ENCODE results near the gene APOA4.

APOA4 gene

DNA sequence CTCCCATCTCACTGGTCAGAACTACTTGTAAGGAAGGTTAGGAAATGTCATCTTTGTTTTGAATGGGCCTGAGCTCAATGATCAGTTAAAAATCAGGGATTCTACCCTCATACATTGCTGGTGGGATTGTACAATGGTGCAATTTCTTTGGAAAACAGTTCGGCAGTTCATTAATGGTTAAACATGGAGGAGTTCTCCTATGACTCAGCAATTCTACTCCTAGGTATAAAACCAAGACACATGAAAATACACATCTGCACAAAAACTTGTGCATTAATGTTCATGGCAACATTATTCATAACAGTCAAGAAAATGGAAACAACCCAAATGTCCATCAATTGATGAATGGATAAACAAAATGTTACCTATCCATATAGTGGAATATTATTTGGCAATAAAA lies 26.6 kb downstream of the APOA4 start:
- no peak for DNase-seq

DNA sequence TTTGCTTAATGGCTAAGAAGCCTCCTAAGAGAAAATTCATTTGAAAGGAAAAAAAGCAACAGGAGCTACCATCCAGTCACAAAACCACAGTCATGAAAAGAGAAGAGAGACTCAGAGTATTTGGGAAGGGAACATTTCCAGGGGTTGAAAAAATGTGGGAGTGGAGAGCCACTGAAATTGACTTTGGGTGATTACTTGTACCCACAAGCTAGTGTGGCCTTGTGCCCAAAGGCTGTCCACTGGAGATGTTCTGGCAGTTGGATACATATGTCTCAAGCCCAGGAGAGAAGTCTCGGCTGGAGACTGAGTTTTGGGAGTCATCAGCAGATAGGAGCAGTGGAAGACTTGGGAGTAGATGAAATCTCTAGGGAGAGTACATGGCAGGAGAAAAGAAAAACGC lies 28.3 kb downstream of the APOA4 start:
- DNase-seq, result no peak

DNA sequence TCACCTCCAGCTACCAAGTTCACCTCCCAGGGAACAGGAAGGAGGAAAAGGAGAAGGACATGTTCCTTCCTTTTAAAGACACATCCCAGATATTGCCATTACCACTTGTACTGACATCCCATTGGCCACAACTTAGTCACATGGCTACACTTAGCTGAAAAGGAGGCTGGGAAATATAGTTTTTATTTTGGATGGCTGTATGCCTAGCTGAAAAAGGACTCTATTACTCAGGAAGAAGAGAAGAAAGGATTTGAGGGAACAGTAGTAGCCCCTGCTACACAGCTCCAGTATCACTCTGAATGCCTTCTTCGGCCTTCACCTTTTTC lies 29.4 kb downstream of the APOA4 start:
- DNase-seq, result no peak

DNA sequence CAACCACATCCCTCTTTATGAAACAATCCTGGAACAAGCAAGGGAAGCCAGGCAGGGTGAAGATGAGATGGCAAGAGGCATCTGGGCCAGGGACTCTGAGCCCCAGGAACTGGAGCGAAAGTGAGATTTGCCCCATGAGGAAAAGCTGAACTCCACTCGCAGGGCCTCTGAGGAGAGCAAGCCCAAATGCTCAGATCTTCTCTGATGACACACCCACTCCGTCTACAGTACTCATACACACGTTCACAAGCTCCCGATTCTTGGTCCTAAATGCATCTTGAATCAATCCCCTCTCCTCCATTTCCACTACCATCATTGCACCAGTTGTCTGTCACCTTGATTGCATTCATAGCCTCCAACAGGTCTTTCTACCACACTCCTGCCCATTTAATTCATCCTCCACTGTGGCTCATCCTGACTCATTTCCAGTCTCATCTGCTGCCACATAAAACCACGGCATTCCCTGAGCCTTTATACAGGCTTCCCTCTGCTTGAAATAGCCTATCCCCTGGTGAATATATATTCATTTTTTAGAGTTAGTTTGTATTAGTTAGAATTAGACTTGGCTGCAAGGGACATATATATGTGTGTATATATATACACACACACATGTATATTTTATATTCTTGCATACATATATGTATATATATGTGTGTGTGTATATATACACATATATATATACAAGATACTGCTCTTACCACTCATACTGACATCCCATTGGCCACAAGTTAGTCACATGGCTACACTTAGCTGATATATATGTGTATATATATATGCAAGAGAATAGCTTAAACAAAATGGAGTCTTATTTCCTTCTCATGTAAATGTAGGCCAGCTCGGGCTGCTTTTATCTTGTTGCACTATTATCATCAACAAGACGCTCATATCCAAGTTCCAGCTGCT lies 30.0 kb downstream of the APOA4 start:
- no peak for DNase-seq

DNA sequence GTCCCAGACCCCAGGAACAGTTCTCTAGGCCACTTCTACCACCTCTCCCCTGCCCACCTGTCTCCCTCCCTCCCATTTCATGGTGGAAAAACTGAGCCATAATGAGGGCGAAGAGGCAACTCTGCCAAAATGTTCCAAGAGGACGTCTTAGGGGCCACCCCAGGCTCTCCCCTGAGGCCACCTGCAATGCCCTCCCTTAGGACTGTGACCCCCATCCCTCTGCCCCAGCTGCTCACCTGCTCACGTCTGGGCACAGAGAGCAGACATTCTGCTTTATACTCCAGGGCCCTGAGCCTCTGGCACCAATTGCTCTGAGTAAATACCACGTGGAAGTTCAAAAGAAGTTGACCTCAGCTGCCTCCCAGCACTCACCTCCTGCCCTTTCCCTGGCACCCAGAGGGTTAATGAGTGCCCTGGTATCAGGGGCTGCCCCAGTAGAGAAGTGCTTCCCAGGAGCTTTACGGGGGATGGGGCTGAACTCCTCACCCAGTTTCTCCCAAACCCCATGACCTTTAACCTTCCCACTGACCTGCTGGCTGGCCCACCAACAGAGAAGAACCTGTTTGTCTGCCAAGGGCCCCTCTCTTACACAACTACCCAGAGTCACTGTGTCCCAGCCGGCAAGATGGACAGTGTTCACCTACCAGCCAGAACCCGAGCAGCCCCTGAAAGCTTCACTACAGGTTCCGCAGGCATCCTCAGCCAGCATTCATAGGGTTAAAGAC lies 30.8 kb downstream of the APOA4 start:
- DNase-seq, result no peak

DNA sequence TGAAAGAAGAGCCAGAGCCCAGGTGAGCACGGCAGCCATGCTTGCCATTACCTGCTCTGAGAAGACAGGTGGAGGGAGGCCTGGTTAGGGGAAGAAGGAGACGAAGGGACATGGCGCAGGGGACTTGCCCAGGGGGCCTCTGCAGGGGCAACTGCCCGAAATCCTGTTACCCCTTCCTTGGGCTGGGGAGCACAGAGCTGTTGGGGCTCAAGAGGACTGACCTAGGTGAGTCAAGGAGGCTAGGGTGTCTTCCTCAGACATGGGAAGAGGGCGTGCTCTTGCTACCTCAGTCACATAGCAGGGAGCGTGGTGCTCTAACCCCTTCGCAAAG lies 31.3 kb downstream of the APOA4 start, which contains the start of gene APOA5:
TSS of gene APOA5 (minus strand) at position 67 of the 331 bp plus-strand sequence. CDS start at position 48, 19 bp downstream.
- DNase-seq, result no peak

DNA sequence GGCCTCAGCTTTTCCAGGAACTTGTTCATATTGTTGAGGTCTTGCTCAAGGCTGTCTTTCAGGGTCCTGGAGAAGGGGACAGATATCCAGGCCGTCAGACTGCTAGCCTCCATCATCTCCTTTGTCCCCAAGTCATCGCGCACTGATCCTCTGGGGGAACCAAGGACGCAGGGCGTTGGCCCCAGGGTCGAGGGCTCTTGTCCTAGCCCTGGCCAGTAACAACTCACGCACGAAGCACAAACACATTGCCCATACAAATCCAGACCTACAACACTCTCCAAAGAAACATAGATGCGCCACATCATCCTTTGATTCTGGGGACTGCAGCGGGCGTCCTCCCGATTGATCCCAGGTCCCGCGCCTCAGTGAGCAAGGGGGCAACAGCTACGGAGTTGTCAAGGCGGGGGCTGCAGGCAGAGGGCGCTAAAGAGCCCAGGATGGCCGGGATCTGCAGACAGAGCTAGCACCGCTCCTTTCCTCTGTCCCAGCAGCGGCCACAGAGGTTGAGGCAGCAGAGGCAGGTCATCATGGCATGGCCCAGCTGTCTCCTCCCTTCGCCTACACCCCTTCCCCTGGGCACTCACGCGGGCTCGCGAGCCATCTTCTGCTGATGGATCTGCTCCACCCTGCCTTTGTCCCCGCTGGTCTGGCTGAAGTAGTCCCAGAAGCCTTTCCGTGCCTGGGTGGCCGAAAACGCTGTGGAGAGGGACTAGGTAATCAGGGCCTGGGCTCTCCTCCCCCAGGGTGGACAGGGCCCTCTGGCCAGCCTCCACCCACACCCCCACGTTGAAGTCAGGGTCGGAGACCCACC lies 31.9 kb downstream of the APOA4 start:
- peak; percentile 37 for DNase-seq

DNA sequence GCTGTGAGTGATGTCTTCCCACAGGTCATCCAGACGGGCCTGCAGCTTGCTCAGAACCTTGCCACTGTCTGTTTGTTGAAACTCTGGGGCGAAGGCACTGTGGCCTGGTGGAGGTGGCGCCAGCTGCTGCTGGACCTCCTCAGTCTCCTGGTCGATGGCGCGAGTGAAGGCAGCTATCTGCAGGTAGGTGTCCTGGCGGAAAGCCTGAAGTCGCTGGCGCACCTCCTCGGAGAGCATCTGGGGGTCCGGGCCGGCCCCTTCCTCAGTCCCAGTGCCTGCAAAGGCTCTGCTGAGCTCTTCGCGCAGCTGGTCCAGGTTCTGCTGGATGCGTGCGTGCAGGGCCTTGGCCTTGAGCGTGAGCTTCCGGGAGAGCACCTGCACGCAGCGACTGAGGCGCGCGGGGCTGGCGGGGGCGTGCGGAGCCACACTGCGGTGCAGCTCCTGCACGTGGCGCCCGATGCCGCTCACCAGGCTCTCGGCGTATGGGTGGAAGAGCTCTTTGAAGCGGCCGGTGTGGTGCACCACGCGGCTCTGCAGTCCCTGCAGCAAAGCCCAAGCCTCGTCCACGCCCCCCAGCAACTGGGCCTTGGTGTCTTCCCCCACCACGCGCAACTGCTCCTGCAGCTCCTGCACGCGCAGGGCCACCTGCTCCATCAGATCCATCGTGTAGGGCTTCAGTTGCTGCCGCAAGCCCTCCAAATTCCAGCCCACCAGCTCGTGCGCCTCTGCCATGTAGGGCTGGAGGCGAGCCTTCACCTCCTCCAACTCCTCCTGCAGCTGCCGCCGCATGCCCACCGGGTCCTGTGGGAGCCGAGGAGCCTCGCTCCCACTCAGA lies 32.7 kb downstream of the APOA4 start:
- DNase-seq, result no peak

DNA sequence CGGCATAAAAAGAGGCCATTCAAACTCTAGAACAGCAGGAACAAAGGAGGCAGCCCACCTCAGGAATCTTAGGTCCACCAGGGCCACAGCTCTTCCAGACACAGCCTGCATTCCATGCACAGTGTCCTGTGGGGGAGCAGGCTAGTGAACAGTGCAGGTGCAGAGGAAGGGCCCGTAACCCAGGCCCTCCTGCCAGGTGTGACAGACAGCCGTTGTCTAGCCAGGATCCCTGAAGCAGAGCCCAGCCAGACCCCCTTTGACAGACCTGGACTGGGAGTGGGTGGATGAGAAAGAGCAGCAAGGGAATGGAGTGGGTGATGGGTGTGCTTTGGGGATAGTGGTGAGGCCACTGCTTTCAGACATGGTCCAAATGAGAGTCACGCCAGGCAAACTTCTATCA lies 34.1 kb downstream of the APOA4 start:
- no peak for DNase-seq

DNA sequence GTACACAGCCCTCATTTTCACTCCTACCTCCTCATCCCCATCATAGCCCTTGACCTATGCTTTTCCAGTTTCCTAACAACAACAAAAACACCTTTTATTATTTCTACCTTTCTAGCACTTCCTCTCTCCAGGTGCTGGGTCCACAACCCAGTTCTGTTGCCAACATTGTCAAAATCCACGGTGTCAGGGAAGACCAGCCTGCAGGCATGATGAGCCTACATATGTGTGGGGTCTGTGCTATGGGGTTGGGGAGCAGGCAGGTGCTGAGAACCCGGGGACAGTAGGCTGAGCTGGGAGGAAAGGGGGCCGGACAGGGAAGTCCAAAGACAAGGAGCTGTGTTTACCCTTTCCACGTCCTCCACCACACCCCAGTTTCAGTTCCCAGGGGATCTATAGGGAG lies 34.6 kb downstream of the APOA4 start:
- no peak for DNase-seq

DNA sequence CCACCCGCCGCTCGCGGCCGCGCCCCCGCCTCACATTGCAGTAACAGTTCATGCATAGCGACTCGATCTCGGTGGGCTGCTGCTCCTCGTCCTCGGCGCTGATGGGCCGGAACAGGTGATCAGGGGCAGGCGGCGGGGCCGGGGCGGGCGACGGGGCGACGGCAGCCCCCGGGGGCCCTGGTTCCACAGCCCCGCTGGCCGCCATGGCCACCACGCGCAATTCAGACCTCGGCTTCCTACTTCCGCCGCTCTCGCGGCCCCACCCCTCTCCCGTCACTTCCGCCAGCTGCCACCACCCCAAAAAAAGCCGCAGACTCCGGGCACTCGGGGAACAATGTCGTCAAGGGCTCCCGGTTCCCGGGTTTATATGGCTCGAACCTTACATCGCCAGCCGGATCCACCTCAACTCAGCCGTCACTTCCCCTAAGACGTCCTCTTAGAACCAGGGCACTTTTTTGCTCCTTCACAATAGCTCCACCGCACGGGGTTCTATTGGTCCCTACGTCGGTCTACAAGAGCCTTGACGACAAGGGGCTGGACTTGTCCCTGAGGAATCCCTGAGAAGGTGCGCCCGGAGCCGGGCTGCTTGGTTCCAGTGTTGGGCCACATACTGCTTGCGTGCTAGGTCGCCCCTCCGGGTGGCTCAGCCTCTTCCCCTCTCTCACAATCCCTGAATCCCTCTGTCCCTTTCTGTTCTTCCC lies 35.2 kb downstream of the APOA4 start, which contains the start of gene ZPR1:
TSS of gene ZPR1 (minus strand) at position 238 of the 701 bp plus-strand sequence. CDS start at position 205, 33 bp downstream.
- no peak for DNase-seq

DNA sequence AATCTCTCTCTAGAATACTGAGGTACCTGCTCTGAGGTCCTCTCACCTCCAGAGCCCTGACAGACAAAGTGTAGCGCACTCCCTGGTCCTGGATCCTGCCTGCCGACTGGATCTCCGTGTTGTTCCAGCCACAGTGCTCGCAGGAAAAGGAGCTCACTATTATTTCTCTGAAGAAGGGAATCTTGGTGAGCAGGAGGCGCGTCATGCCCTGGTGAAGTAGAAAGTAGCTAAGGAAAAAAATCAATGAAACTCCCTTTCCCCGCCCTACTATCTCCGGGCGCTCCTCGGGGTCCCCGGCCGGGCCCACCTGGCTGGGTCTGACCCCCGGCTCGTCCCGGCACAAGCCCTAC lies 35.7 kb downstream of the APOA4 start:
- DNase-seq, result no peak

DNA sequence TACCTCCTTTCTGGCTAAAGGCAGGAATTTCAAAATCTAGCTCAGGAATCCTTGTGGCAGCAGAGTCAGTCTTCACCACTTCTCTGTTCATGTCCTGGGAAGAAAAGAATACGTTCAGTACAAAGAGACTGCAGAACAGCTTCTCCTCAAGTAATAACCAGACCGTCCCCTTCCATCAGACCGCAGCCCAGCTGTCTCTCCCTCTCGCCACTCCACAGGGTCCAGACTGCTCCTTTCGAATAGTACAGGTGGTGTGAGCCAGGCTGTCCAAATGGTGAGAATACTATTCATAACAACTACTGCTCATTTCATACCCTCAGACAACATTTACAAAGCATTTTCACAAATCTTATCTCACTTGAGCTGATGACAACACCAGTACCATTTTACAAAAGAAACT lies 36.1 kb downstream of the APOA4 start:
- no peak for DNase-seq

DNA sequence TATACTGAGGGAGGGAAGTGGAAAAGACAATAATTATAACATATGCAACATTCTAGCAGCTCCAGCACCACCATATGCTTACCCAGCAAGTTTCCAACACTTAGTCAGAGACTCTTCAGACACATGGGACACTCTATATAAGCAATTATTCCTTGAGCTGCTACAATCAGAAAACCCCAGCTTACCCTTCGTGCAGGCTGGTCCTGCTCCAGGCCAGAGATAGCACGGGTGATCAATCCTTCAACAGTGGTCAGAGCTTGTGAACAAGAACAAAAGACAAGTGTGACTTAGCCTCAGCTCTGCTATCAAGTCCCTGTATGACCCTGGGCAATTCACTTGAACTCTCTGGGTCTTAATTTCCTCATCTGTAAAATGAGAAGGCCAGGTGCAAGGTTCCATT lies 36.8 kb downstream of the APOA4 start:
- DNase-seq, result no peak

DNA sequence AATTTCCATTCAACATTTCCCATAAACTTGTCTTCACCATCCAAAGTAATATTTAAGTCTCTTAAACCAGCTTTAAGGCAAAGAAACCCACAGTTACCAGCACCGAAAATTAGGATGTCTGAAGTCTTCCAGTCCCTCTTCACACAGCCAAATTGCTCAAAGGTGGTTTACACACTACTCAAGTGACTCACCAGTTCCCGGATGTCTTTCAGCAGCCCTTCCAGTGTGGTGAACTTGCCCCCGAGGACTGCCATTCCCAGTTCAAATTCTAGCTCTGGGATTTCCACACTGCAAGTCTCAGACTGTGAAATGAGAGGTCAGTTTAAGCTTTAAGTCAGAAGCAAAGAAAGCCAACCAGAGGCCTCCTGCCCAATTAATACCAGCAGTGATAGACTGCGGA lies 40.4 kb downstream of the APOA4 start:
- no peak for DNase-seq

DNA sequence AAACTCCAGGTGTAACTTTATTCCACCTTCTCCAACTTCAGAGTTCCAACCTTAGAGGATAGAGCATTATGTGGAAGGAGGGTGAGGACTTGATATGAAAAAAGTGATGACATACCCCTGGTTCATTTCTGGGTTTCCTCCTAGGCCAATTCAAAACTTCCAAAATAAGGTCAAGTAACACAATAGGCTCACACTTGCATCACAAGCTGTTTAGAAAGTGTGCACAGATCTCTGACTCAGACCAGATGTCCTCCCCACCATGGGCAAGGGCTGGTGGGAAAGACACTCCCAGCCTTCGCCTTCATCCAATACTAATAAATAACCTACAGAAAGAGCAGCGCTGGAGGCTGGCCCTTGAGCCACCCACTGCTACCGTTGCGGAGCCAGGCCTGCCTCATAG lies 44.5 kb downstream of the APOA4 start:
- no peak for DNase-seq

DNA sequence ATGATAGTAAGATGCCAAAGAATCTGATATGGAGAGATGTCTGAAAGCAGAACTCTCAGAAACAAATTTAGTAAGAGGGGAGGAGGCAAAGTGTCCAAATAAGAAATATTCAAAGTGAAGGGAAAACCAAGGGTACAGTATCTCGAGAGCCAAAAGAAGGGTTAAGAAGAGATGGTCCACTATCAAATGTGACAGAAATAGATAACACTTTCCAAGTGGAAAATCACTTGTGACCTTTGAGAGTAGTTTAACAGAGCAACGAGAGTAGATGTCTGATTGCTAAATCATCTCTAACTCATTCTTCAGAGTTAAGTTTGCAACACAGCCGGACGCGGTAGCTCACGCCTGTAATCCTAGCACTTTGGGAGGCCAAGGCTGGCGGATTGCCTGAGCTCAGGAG lies 46.0 kb downstream of the APOA4 start:
- no peak for DNase-seq

DNA sequence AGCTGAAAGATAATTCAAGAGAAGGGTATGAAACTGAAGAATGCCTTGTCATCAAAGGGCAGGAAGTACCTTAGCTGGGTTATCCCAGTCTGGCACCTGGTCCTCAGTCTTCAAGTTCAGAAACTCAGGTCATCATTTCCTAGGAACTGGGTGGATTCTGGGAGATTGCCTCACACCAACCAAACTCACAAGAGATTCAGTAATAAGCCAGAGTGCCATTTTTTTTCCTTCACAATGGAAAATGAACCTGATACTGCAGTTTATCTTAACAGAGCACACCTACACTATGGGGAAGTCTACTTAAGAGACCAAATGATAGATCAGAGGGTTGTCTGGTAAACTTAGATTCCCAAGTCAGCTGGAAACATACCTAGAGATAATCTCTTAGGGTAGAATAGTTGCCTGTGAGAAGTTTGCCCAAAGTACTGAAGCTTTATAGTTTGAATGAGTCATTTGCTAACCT lies 46.6 kb downstream of the APOA4 start:
- DNase-seq, result no peak

DNA sequence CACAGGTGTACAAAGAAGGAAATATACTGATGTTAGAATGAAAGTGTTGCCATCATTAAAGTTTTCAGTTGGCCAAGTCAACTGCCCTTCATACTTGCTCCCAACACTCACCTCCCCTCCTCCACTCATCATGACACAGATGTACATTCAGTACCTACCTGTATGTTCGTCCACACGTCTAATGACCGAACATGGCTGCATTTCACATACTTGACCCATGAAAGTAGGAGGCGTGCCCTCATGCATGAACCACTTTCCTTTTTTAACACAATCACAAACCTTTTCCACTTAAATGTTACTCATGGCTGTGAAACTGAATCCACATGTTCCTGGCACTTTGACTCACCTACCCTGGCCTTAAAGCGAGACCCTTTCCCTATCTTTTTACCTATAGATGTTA lies 47.1 kb downstream of the APOA4 start:
- no peak for DNase-seq

DNA sequence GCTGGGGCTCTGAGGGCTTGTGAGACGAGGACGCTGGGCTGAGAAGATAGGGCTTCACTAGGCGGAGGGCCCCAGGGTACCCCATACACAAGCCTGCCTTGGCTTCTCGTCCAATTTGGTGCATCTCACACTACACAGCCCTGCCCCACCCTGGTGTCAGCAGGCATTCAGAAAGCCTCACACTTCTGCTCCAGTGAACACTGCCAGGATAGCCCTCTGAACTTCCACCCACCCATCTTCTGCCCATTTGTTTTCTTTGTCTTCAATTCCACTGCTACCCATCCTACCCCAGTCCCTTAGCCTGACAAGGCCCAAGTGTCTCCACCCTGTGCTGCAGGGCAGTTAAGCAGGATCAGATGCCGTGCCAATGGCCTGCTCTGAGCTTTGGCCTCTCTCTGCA lies 48.4 kb downstream of the APOA4 start:
- DNase-seq, result no peak

DNA sequence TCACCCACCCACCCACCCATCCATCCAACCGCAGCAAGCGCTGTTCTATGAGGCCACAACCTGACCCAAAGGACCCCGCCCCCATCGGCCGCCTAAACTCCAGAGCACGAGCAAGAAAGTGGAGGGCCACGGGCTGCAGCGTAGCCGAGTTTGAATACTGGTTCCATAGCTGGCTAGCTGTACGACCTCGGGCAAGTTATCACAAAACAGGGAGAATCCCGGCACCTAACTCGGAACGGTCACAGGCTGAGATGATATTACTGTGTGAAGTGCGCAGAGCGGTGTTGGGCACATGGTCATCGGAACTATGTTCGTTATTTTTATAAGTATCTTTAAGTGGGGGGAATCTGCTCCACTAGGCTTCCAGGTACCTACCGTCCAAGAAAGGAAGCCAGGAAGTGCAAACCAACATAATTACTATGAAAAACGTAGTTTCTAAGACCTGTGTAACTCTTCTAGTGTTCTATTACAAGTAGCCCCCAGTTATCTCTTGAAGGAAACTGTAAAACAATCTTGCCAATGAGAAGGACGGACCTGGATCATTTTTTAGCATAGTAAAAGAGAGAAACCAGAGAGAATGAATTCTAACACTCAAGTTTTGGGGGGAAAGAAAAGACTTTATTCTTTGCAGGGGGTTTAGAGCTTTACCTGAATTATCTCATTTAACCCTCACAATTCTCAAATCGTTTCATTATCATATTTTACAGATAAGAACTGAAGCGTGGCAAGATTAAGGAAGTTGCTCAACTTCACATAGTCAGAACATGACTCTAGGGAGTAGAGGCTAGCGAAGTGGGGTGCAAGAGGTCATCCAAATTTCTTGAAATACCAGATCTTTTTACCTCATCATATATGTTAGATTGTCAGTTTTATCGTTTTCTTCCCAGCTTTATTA lies 49.7 kb downstream of the APOA4 start:
- DNase-seq, result peak; percentile 59

Data from NCI-H446 treated with DMSO at 0.1 percent for 48 hours (cell line).